Upper lobe of left lung (tissue), 6 donors: ENCODE measurements around the gene ZNF418. TPM values are rescaled to one million over a fixed set of nuclear protein-coding genes. Genes with fewer than 3 reads are reported as not detected.
"Not testable (repeated sequence)": the region's sequence is repeated elsewhere in the genome, so short reads cannot be mapped to it uniquely, and the experiment has no call there.

Experiments
- ATAC-seq, 2 donors: fragments of 200-7000 bp; cut with Tn5 transposase; one replicate each; pipeline ENCODE4 v1.9.1; 2022; ENCODE audit warnings: mild to moderate bottlenecking in 2 of 2, moderate library complexity in 2 of 2; ENCODE audit not compliant: low FRiP score in 2 of 2
- DNase-seq, 2 donors: peaks; one replicate each; pipeline ENCODE4 v3.0.0-alpha.2; 2019 to 2020
- H3K27ac ChIP-seq, 4 donors: fragments of 200-600 bp; sonication (generic); one replicate each; pipeline ENCODE4 v1.5.1; 2016 to 2019
- H3K27me3 ChIP-seq, 4 donors: fragments of 200-600 bp; sonication (generic); one replicate each; pipeline ENCODE4 v1.5.1; 2017 to 2019
- H3K36me3 ChIP-seq, 4 donors: fragments of 200-600 bp; sonication (generic); one replicate each; pipeline ENCODE4 v1.5.1; 2016 to 2019
- H3K4me1 ChIP-seq, 4 donors: fragments of 200-600 bp; sonication (generic); one replicate each; pipeline ENCODE4 v1.5.1; 2018 to 2019
- H3K4me3 ChIP-seq, 4 donors: fragments of 200-600 bp; sonication (generic); one replicate each; pipeline ENCODE4 v1.5.1; 2017 to 2019; ENCODE audit warnings: mild to moderate bottlenecking in 2 of 4, moderate library complexity in 1 of 4
- H3K9me3 ChIP-seq, 4 donors: fragments of 200-600 bp; sonication (generic); one replicate each; pipeline ENCODE4 v1.5.1; 2018 to 2019
- EP300 ChIP-seq, 4 donors: sonication (generic); formaldehyde crosslinking; IDR thresholded peaks; one replicate each; pipeline ENCODE4 v1.5.1; 2017; ENCODE audit warnings: antibody characterized with exemption in 4 of 4, control low read depth in 2 of 4
- POLR2A ChIP-seq, 4 donors: fragments of 450-650 bp; IDR thresholded peaks; one replicate each; pipeline ENCODE4 v1.5.1; 2016 to 2017; ENCODE audit warnings: antibody characterized with exemption in 4 of 4, mild to moderate bottlenecking in 2 of 4
- POLR2AphosphoS5 ChIP-seq, 2 donors: sonication (generic); formaldehyde crosslinking; IDR thresholded peaks; one replicate each; pipeline ENCODE4 v1.5.1; 2017; ENCODE audit warnings: antibody characterized with exemption in 2 of 2
- WGBS, 2 donors: methylation state at CpG; one replicate each; pipeline ENCODE4 v1.1.5; 2017 to 2018; 5-methylcytosine and 5-hydroxymethylcytosine counted together
- total RNA-seq, 6 donors: library from RNA; depleted of rRNA in 4 of 6; stranded (reverse); fragments of >200 nt in 4 of 6; gene quantifications; one replicate each; pipeline versions ENCODE4 v1.1.0 to v1.2.1, GENCODE V29; 2016 to 2021
- TF ChIP-seq, protein P1 (sequence below), 6 experiments: fragments of 450-650 bp in 4 of 6; fragments of 200-600 bp in 2 of 6; sonication (generic) in 2 of 6; IDR thresholded peaks; one replicate each; pipeline ENCODE4 v1.5.1; 2016 to 2019; ENCODE audit warnings: antibody characterized with exemption in 6 of 6
- donor health status: DM: no; HTN: no; CAD: no; lungs with moderate emphysema.
- donor health status: DM: no; HTN: yes; CAD: no; lungs with severe emphysema.

ZNF418 gene
- total RNA-seq, 6 donors from 2014 or later: 3.3 to 18.0 (median 5.7) TPM

- 76 to 84% methylated on average over 3 of the region's 3 CpGs for WGBS, 2 donors
- peaks cover 0 to 9% (median 3%) of the 10 kb centered on the region in 4 donors for H3K9me3 ChIP-seq
- peaks cover 0 to 16% (median 5%) of the 10 kb centered on the region in 4 donors for H3K4me1 ChIP-seq
- H3K27me3 ChIP-seq: no peaks in the 10 kb centered on the region
- TF ChIP-seq POLR2AphosphoS5 (IDR thresholded peaks at IDR 0.05) (no peak), POLR2A (IDR thresholded peaks at IDR 0.05) (no peak), EP300 (IDR thresholded peaks at IDR 0.05) (no peak)
- TF ChIP-seq, protein P1, sequence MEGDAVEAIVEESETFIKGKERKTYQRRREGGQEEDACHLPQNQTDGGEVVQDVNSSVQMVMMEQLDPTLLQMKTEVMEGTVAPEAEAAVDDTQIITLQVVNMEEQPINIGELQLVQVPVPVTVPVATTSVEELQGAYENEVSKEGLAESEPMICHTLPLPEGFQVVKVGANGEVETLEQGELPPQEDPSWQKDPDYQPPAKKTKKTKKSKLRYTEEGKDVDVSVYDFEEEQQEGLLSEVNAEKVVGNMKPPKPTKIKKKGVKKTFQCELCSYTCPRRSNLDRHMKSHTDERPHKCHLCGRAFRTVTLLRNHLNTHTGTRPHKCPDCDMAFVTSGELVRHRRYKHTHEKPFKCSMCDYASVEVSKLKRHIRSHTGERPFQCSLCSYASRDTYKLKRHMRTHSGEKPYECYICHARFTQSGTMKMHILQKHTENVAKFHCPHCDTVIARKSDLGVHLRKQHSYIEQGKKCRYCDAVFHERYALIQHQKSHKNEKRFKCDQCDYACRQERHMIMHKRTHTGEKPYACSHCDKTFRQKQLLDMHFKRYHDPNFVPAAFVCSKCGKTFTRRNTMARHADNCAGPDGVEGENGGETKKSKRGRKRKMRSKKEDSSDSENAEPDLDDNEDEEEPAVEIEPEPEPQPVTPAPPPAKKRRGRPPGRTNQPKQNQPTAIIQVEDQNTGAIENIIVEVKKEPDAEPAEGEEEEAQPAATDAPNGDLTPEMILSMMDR (IDR thresholded peaks at IDR 0.05): no peak
- DNase-seq (no peak), ATAC-seq (no peak)
- H3K27ac ChIP-seq: no peak overlapping the region
- no peak overlapping the region for H3K4me3 ChIP-seq
- H3K36me3 ChIP-seq: peaks cover 0 to 4% (median 0%) of the 10 kb centered on the region in 4 donors
Measured at GRCh38 chr19:57886046-57886445, 49.2 kb downstream of the ZNF418 start.

DNA sequence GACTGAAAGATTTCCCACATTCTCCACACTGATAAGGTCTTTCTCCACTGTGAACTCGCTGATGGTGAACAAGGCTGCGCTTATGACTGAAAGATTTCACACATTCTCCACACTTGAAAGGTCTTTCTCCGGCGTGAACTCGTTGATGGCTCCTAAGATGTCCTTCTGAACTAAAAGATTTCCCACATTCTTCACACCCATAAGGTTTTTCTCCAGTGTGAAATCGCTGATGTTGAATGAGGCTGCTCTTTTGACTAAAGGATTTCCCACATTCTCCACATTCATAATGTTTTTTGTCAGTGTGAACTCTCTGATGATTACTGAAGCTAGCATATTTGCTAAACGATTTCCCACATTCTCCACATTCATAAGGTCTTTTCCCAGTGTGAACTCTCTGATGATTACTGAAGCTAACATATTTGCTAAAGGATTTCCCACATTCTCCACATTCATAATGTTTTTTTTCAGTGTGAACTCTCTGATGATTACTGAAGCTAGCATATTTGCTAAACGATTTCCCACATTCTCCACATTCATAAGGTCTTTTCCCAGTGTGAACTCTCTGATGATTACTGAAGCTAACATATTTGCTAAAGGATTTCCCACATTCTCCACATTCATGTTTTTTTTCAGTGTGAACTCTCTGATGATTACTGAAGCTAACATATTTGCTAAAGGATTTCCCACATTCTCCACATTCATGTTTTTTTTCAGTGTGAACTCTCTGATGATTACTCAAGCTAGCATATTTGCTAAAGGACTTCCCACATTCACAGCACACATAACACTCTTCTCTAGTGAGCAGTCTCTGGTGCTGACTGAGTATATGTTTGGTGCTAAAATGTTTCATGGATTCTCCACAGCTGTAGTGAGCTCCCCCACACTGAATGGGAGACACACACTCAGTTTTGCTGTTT lies 61.1 kb downstream of the ZNF418 start:
- H3K27me3 ChIP-seq, ATAC-seq, H3K4me3 ChIP-seq, H3K4me1 ChIP-seq, H3K27ac ChIP-seq, DNase-seq: not testable (repeated sequence)
- peaks cover 0 to 26% (median 11%) of the 10 kb centered on the region in 4 donors for H3K36me3 ChIP-seq
- WGBS, 2 donors: 94 to 96% methylated on average over 8 of the region's 8 CpGs
- H3K9me3 ChIP-seq: peaks cover 45 to 87% (median 78%) of the 10 kb centered on the region in 4 donors

DNA sequence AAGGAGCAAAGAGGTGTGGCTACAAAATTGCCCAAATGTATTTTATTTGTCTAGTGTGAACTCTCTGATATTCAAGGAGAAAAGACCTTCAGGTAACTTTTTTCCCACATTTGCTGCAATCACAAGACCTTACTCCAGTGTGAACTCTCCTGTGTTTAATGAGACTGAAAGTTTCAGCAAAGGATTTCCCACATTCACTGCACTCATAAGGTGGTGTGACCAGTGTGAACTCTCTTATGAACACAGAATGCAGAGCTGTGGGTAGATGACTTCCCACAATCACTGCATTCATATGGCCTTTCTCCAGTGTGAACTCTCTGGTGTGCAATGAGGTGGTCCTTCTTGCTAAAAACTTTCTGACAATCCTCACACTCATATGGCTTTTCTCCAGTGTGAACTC lies 62.8 kb downstream of the ZNF418 start:
- no peaks in the 10 kb centered on the region for H3K27me3 ChIP-seq
- ATAC-seq (no peak), DNase-seq (no peak)
- peaks cover 0 to 29% (median 23%) of the 10 kb centered on the region in 4 donors for H3K36me3 ChIP-seq
- H3K4me1 ChIP-seq: no peaks in the 10 kb centered on the region
- H3K9me3 ChIP-seq: peaks cover 58 to 92% (median 86%) of the 10 kb centered on the region in 4 donors
- no peak overlapping the region for H3K27ac ChIP-seq
- TF ChIP-seq POLR2AphosphoS5 (IDR thresholded peaks at IDR 0.05): no peak
- TF ChIP-seq, protein P1 (IDR thresholded peaks at IDR 0.05): no peak
- TF ChIP-seq POLR2A (IDR thresholded peaks at IDR 0.05): no peak
- no peak for TF ChIP-seq EP300 (IDR thresholded peaks at IDR 0.05)
- no peak overlapping the region for H3K4me3 ChIP-seq

Other genes with a start within 250 kb of the ZNF418 start
- gene ZNF154, start 226.2 kb downstream of the ZNF418 start, total RNA-seq: 1 to 10 TPM; 1.4 to 7.3 (median 2.4) TPM
- 10 to 100 TPM in 1 of 6 donors, 1 to 10 TPM in 5; 1.8 to 15.7 (median 7.2) TPM for gene ZNF671, start 207.8 kb downstream of the ZNF418 start, total RNA-seq
- 10 to 100 TPM in 5 of 6 donors, 1 to 10 TPM in 1; 9.7 to 83.8 (median 13.3) TPM for gene ZNF776, start 188.6 kb downstream of the ZNF418 start, total RNA-seq
- gene ZNF586, start 165.7 kb downstream of the ZNF418 start, total RNA-seq: 10 to 100 TPM; 13.2 to 30.4 (median 19.6) TPM
- gene ZNF552, start 120.5 kb downstream of the ZNF418 start, total RNA-seq: 10 to 100 TPM; 12.1 to 68.1 (median 21.0) TPM
- gene ZNF587B, start 105.1 kb downstream of the ZNF418 start, total RNA-seq: 10 to 100 TPM; 10.2 to 32.5 (median 16.4) TPM
- gene ZNF587, start 85.5 kb downstream of the ZNF418 start, total RNA-seq: 10 to 100 TPM; 12.2 to 52.4 (median 23.0) TPM
- gene ZNF814, start 46.4 kb downstream of the ZNF418 start, total RNA-seq: 10 to 100 TPM in 3 of 6 donors, 1 to 10 TPM in 3; 7.1 to 16.8 (median 9.4) TPM
- gene ZNF417, start 18.8 kb downstream of the ZNF418 start, total RNA-seq: 10 to 100 TPM in 5 of 6 donors, 1 to 10 TPM in 1; 7.3 to 24.1 (median 14.4) TPM
- gene ZNF256, start 12.3 kb upstream of the ZNF418 start, total RNA-seq: 1 to 10 TPM; 1.1 to 4.9 (median 3.4) TPM
- 1 to 10 TPM in 3 of 6 donors, under 1 TPM in 2, not detected in 1; 0.46 to 7.7 (median 1.2) TPM for gene C19orf18, start 39.1 kb upstream of the ZNF418 start, total RNA-seq
- 10 to 100 TPM in 5 of 6 donors, 1 to 10 TPM in 1; 9.6 to 40.9 (median 15.4) TPM for gene ZNF606, start 67.4 kb upstream of the ZNF418 start, total RNA-seq
- 1 to 10 TPM in 2 of 6 donors, under 1 TPM in 1, not detected in 3; 0.61 to 2.1 (median 1.4) TPM for gene ZSCAN1, start 98.6 kb upstream of the ZNF418 start, total RNA-seq
- gene ZNF135, start 123.9 kb upstream of the ZNF418 start, total RNA-seq: 10 to 100 TPM in 1 of 6 donors, 1 to 10 TPM in 5; 1.7 to 11.5 (median 3.4) TPM
- 100 to 1,000 TPM in 2 of 6 donors, 10 to 100 TPM in 4; 30.6 to 116 (median 74.1) TPM for gene ZSCAN18, start 162.8 kb upstream of the ZNF418 start, total RNA-seq
- gene ZNF329, start 215.4 kb upstream of the ZNF418 start, total RNA-seq: 10 to 100 TPM in 1 of 6 donors, 1 to 10 TPM in 5; 4.9 to 18.4 (median 7.1) TPM
- 10 to 100 TPM; 19.0 to 63.9 (median 26.4) TPM for gene ZNF274, start 247.7 kb upstream of the ZNF418 start, total RNA-seq